NT2/D1 (cell line): ENCODE measurements around the gene ADAMTS2.

ENCODE experiments used
- DNase-seq: peaks from one replicate; pipeline ENCODE4 v3.0.0-alpha.2; 2011; ENCODE audit warnings: low read depth, low spot score
- H3K27me3 ChIP-seq: 2 replicates; pipeline ENCODE4 v1.6.0; 2011; ENCODE audit warnings: mild to moderate bottlenecking; ENCODE audit not compliant: insufficient read length, insufficient read depth
- H3K36me3 ChIP-seq: 2 replicates; pipeline ENCODE4 v1.6.1; 2011; ENCODE audit warnings: mild to moderate bottlenecking, low read length, mixed read lengths; ENCODE audit not compliant: insufficient read depth, insufficient read length
- H3K4me1 ChIP-seq: 2 replicates; pipeline ENCODE4 v1.5.1; 2011; ENCODE audit not compliant: insufficient read depth, insufficient read length
- H3K4me3 ChIP-seq: 2 replicates; pipeline ENCODE4 v1.5.1; 2011; ENCODE audit warnings: low read depth; ENCODE audit not compliant: insufficient read length
- H3K9ac ChIP-seq: 2 replicates; pipeline ENCODE4 v1.6.0; 2011; ENCODE audit warnings: low read depth; ENCODE audit not compliant: insufficient read length
- H3K9me3 ChIP-seq: 2 replicates; pipeline ENCODE4 v1.5.1; 2011; ENCODE audit warnings: mild to moderate bottlenecking, low read length; ENCODE audit not compliant: insufficient read depth
- SUZ12 ChIP-seq: IDR thresholded peaks from 2 replicates; pipeline ENCODE4 v1.6.1; 2011; ENCODE audit not compliant: insufficient read length, insufficient read depth; ENCODE audit errors: extremely low read depth
- YY1 ChIP-seq: IDR thresholded peaks from 2 replicates; pipeline ENCODE4 v1.6.1; 2011; ENCODE audit not compliant: insufficient read length, insufficient read depth
- ZNF274 ChIP-seq: IDR thresholded peaks from 2 replicates; pipeline ENCODE4 v1.6.1; 2011; ENCODE audit warnings: mild to moderate bottlenecking, low read depth, low read length

The ADAMTS2 gene

GRCh38 chr5:179191506-179192184 lies 153.6 kb downstream of the ADAMTS2 start:
- H3K4me3 ChIP-seq = no peak overlapping the region
- TF ChIP-seq ZNF274 (no peak), YY1 (no peak), SUZ12 (no peak)
- peaks cover 32% of the 10 kb centered on the region for H3K4me1 ChIP-seq
- no peaks in the 10 kb centered on the region for H3K27me3 ChIP-seq
- H3K36me3 ChIP-seq = no peaks in the 10 kb centered on the region
- no peak for DNase-seq
- no peaks in the 10 kb centered on the region for H3K9me3 ChIP-seq
- no peak overlapping the region for H3K9ac ChIP-seq

- Histone ChIP-seq H3K27me3 (no peaks in the 10 kb centered on the region), H3K9me3 (no peaks in the 10 kb centered on the region), H3K4me1 (peaks cover 37% of the 10 kb centered on the region), H3K4me3 (no peak overlapping the region), H3K36me3 (no peaks in the 10 kb centered on the region), H3K9ac (no peak overlapping the region)
- no peak for DNase-seq
- TF ChIP-seq SUZ12 (no peak), YY1 (no peak), ZNF274 (no peak)
Observed at GRCh38 chr5:179190851-179191505, 154.3 kb downstream of the ADAMTS2 start.

DNA sequence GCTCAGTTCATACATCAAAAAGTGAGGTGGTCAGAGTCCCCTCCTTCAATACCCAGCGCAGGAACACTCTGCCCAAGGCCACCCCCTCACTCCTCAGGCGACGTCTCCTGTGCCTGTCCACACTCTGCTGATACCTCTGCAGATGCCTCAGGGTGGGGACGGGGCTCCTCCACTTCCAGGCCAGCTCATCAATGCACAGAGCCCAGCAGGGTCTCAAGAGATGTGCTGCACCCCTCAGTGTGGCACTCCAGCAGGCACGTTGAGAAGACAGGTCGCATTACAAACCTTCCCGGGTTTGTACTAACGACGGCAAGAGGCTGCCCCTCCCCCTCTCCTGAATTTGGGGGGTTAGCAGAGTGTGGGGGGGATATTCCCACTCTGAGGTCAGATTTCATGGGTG lies 156.6 kb downstream of the ADAMTS2 start:
- H3K4me3 ChIP-seq = no peak overlapping the region
- no peaks in the 10 kb centered on the region for H3K36me3 ChIP-seq
- no peak for TF ChIP-seq ZNF274
- TF ChIP-seq YY1 = no peak
- no peak for TF ChIP-seq SUZ12
- no peaks in the 10 kb centered on the region for H3K27me3 ChIP-seq
- no peak for DNase-seq
- peak overlapping the region; percentile 12 for H3K9ac ChIP-seq
- peaks cover 47% of the 10 kb centered on the region for H3K4me1 ChIP-seq
- no peaks in the 10 kb centered on the region for H3K9me3 ChIP-seq

GRCh38 chr5:179187681-179188575 lies 157.3 kb downstream of the ADAMTS2 start:
- H3K4me1 ChIP-seq = peaks cover 46% of the 10 kb centered on the region
- no peaks in the 10 kb centered on the region for H3K36me3 ChIP-seq
- peak overlapping the region; percentile 50 for H3K9ac ChIP-seq
- no peak for TF ChIP-seq SUZ12
- no peak for TF ChIP-seq ZNF274
- peak; percentile 32 for DNase-seq
- H3K27me3 ChIP-seq = no peaks in the 10 kb centered on the region
- H3K9me3 ChIP-seq = no peaks in the 10 kb centered on the region
- no peak overlapping the region for H3K4me3 ChIP-seq

DNA sequence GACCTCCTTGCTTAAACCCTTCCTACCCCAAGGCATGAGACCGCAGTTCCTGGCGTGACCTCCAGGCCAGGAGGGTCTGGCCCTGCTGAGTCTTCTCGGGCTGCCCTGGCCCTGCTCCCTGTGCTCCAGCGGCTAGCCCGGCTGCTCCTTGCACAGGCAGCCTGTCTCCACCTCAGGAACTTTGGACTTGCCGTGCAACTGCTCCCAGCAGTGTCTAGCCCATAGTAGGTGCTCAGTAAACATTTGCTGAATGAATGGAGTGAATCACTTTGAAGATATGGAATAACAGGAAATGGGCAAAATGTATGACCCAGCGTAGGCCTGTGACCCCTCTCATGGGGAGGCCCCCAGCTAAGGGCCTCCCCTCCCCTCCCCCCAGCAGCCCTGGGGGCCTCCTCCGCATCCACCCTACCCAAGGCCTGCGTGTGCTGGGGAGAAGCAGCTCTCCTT lies 158.0 kb downstream of the ADAMTS2 start:
- peak overlapping the region; percentile 50 for H3K9ac ChIP-seq
- no peaks in the 10 kb centered on the region for H3K9me3 ChIP-seq
- no peaks in the 10 kb centered on the region for H3K27me3 ChIP-seq
- TF ChIP-seq YY1 (no peak), SUZ12 (no peak), ZNF274 (no peak)
- peak; percentile 42 for DNase-seq
- no peaks in the 10 kb centered on the region for H3K36me3 ChIP-seq
- H3K4me1 ChIP-seq = peaks cover 44% of the 10 kb centered on the region
- no peak overlapping the region for H3K4me3 ChIP-seq

DNA sequence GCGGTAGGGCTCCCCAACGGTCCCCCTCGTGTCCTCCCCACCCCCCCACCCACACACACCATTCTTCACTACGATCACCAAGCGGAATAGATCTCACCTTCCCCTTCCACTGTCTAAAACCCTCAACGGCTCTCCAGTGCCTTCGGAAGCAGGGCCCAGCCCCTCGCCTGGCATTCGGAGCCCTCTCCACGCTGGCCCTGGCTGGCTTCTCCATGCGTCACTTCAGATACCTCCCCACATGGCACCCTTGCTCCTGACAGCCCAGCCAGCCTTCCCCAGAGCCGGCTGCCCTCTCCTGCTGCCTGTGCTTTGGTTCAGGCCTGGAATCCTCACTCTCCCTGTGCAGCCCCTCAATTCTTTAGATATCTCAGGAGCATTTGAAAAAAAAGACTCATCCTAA lies 158.5 kb downstream of the ADAMTS2 start:
- no peaks in the 10 kb centered on the region for H3K9me3 ChIP-seq
- H3K27me3 ChIP-seq = no peaks in the 10 kb centered on the region
- DNase-seq = no peak
- TF ChIP-seq ZNF274 (no peak), SUZ12 (no peak), YY1 (no peak)
- H3K36me3 ChIP-seq = no peaks in the 10 kb centered on the region
- peak overlapping the region; percentile 67 for H3K9ac ChIP-seq
- H3K4me3 ChIP-seq = no peak overlapping the region
- H3K4me1 ChIP-seq = peaks cover 40% of the 10 kb centered on the region

GRCh38 chr5:179185941-179186411 lies 159.3 kb downstream of the ADAMTS2 start:
- H3K36me3 ChIP-seq = no peaks in the 10 kb centered on the region
- TF ChIP-seq SUZ12 (no peak), ZNF274 (no peak), YY1 (no peak)
- no peaks in the 10 kb centered on the region for H3K9me3 ChIP-seq
- peaks cover 38% of the 10 kb centered on the region for H3K4me1 ChIP-seq
- H3K27me3 ChIP-seq = no peaks in the 10 kb centered on the region
- no peak overlapping the region for H3K4me3 ChIP-seq
- peak overlapping the region; percentile 67 for H3K9ac ChIP-seq
- DNase-seq = no peak
